ENCODE measurements around the gene MED9.

- TF ChIP-seq CTCF (IDR thresholded peaks at IDR 0.05) (no peak), POLR2A (IDR thresholded peaks at IDR 0.05; ENCODE audit: low read depth) (no peak), EP300 (IDR thresholded peaks at IDR 0.05) (no peak)
Measured at GRCh38 chr17:17460038-17460437, 16.8 kb upstream of the MED9 start.

All from esophagus muscularis mucosa (tissue), 4 donors.